Measurements from ENCODE around the gene CCL23.

DNA sequence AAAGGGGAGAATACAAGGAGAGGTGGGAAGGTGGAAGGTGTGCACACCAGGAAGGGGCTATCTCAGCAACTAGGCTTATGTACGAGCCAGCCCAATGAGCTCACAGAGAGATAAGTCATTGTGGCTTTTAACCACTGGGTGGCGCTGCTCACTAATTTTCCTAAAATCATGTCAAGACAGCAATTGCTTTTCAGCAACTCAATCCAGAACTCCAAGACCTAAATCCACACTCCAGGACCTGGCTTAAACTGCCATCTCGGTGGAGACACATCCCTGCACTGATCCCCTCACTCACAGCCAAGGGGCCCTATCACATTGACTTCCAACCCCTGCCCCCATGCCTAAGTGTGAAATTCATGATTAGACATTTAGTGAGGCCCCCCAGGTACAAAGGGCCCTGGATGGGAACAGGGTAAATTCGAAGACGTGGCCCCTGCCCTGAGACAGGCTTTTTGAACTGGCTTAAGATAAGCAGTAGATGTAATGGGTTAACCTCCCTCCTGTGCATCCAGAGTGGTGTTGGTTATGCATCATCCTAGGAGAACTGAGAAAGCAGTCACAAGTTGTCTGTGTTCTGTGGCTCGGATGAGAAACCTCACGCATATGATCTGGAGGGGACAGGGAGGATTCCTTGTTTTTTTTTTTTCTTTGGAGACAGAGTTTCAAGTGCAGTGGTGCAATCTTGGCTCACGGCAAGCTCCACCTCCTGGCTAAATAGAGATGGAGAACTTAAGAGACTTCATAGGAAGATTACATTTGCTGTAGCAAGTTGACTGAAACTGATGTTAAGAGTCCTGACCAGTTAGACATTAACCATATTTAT lies 48.0 kb downstream of the CCL23 start:
- TF ChIP-seq, protein P1, sequence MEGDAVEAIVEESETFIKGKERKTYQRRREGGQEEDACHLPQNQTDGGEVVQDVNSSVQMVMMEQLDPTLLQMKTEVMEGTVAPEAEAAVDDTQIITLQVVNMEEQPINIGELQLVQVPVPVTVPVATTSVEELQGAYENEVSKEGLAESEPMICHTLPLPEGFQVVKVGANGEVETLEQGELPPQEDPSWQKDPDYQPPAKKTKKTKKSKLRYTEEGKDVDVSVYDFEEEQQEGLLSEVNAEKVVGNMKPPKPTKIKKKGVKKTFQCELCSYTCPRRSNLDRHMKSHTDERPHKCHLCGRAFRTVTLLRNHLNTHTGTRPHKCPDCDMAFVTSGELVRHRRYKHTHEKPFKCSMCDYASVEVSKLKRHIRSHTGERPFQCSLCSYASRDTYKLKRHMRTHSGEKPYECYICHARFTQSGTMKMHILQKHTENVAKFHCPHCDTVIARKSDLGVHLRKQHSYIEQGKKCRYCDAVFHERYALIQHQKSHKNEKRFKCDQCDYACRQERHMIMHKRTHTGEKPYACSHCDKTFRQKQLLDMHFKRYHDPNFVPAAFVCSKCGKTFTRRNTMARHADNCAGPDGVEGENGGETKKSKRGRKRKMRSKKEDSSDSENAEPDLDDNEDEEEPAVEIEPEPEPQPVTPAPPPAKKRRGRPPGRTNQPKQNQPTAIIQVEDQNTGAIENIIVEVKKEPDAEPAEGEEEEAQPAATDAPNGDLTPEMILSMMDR (IDR thresholded peaks at IDR 0.05 in 8 of 11, conservative IDR thresholded peaks at IDR 0.05 in 3 of 11) = peak; percentile 73 to 93 (median 86)
- TF ChIP-seq POLR2AphosphoS5 (IDR thresholded peaks at IDR 0.05) = no peak

Data from spleen (tissue), 7 donors.